Fibroblast of mammary gland (primary cell): ENCODE results near the gene TRPC4.
A peak's percentile ranks its signal among the peaks of the same experiment; 100 is the strongest.

ENCODE experiments used
- DNase-seq: peaks from one replicate; pipeline ENCODE4 v3.0.0-alpha.2; 2010; ENCODE audit warnings: low read depth
- H3K4me3 ChIP-seq: 2 replicates; pipeline ENCODE4 v1.5.1; 2011; ENCODE audit warnings: low read depth, mild to moderate bottlenecking, low read length, moderate library complexity; ENCODE audit not compliant: control insufficient read depth
- TF ChIP-seq, protein P1 (sequence below): conservative IDR thresholded peaks from 2 replicates; pipeline ENCODE4 v1.5.1; 2011; ENCODE audit warnings: low read depth, low read length, inconsistent platforms; ENCODE audit not compliant: control insufficient read depth, insufficient read depth

Gene TRPC4

DNA sequence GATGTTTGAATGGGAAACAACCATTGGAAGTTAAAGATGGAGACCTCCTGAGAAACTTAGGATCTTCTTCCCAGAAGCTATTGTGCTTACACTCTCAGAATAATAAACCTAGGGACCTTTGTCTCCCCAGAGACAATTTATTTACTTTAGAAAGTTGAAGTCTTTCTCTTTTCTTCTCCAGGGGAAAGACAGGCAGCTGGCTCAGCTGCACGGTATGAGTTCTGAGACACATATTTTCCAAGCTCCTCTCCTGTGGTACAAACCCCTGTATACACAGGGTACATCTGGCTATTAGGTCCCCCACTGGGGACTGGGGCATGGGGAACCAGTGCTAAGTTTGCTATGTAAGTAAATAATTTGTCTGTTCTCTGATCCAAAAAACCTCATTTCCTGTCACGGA lies 203.5 kb downstream of the TRPC4 start:
- no peak for DNase-seq
- H3K4me3 ChIP-seq, result no peak overlapping the region
- TF ChIP-seq, protein P1, sequence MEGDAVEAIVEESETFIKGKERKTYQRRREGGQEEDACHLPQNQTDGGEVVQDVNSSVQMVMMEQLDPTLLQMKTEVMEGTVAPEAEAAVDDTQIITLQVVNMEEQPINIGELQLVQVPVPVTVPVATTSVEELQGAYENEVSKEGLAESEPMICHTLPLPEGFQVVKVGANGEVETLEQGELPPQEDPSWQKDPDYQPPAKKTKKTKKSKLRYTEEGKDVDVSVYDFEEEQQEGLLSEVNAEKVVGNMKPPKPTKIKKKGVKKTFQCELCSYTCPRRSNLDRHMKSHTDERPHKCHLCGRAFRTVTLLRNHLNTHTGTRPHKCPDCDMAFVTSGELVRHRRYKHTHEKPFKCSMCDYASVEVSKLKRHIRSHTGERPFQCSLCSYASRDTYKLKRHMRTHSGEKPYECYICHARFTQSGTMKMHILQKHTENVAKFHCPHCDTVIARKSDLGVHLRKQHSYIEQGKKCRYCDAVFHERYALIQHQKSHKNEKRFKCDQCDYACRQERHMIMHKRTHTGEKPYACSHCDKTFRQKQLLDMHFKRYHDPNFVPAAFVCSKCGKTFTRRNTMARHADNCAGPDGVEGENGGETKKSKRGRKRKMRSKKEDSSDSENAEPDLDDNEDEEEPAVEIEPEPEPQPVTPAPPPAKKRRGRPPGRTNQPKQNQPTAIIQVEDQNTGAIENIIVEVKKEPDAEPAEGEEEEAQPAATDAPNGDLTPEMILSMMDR, result no peak

DNA sequence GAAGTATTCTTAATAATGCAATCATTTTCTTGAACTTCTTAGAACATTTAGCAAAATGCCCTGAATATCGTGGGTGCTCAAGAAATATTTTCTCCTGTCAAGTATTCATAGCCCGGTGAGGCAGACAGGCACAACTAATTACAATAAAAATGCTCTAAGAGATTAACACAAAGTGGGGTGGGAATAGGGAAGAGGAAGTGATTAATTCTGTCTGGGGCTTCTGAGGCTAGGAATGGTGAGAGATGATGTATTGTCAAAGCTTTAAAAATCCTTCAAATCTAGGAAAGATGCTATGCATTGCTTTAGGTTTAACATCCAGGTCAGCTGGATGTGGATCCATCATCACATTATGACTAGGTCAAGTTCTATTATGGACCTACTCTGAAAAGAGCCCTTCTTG lies 204.2 kb downstream of the TRPC4 start:
- DNase-seq, result no peak
- no peak overlapping the region for H3K4me3 ChIP-seq
- TF ChIP-seq, protein P1, result no peak

DNA sequence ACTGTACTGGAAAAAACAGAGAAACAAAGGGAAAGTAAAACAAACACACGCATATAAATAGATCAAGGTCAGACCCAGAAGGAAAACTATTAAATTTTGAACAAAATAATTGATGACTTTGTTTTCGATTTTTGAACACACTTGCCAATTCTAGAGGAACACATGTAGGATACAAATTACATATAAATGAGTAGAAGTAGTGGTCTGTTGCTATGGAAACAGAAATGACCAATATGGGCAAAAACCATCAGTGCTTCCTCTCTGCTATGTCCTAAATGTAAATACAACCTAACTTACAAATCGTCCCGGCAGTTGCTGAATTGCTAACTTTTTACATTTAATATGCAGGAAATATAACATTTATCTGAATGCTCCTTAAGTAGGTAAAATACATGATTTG lies 205.8 kb downstream of the TRPC4 start:
- H3K4me3 ChIP-seq, result no peak overlapping the region
- DNase-seq, result no peak
- TF ChIP-seq, protein P1, result no peak

DNA sequence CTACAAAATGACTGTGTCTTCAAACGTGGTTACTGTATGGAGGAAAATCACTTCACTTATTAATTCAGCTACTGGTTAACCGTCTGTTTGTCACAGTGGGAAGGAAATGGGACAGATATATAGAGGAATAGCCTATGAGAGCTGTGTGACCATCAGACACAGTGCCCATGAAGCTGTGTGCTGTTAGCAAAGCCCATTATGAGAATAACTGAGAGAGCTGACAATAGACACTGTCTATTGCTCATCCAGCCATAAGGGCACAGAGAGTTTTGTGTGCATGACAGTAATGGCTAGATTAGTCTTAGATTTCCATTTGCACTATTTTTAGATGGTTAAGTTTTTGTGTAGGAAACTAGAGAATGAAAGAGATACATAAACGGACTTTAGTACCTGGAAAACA lies 206.9 kb downstream of the TRPC4 start:
- DNase-seq, result no peak
- TF ChIP-seq, protein P1, result no peak
- no peak overlapping the region for H3K4me3 ChIP-seq

DNA sequence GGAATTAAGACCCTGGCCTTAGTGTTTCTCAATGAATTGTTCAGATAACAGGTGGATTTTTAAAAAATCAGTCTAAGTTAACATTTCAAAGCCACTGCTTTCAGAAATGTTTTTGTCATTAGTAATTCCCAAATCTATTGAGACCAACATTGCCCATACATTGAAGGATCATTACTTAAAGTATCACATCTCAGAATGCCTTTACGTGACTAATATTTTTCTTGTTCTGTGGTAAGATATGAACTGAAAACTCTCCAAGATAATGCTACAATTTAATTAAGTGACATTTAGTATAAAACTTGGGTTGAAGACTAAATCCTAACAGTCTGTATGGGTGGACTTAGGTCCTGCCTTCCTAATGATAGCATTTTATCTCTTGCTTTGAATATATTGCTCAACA lies 211.6 kb downstream of the TRPC4 start:
- TF ChIP-seq, protein P1, result no peak
- H3K4me3 ChIP-seq, result no peak overlapping the region
- no peak for DNase-seq

DNA sequence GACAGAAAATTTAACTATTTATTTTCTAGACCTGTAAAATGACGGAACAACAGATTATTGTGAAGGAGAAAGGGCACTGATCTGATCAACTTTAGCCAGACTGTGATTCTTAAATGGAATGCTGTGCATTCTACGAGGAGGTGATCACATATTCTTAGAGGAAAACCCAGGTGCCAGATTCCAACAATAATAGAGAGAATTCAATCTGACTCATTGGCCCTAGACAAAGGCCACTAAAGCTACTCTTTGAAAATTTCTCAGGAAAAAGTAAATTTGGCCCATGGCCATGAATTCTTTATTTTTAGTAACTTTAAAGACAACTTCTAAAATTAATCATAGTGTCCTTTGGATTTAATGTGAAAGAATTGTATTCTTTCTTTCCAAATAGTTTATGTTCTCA lies 212.4 kb downstream of the TRPC4 start:
- TF ChIP-seq, protein P1, result no peak
- DNase-seq, result peak; percentile 69
- no peak overlapping the region for H3K4me3 ChIP-seq
